ENCODE data around the gene FOXK1.

GRCh38 chr7:4703532-4703931, 21.4 kb downstream of the FOXK1 start:
- TF ChIP-seq CTCF (IDR thresholded peaks at IDR 0.05) (no peak), POLR2A (IDR thresholded peaks at IDR 0.05) (no peak)

Data from right lobe of liver (tissue), 4 donors.